GM12872 (cell line): ENCODE results near the gene OGFOD2.

Experiments used
- TF ChIP-seq, protein P1 (sequence below): IDR thresholded peaks from 3 replicates; pipeline ENCODE4 v1.5.1; 2011; ENCODE audit warnings: low read depth, mild to moderate bottlenecking, low read length, moderate library complexity; ENCODE audit not compliant: insufficient read depth

The OGFOD2 gene

DNA sequence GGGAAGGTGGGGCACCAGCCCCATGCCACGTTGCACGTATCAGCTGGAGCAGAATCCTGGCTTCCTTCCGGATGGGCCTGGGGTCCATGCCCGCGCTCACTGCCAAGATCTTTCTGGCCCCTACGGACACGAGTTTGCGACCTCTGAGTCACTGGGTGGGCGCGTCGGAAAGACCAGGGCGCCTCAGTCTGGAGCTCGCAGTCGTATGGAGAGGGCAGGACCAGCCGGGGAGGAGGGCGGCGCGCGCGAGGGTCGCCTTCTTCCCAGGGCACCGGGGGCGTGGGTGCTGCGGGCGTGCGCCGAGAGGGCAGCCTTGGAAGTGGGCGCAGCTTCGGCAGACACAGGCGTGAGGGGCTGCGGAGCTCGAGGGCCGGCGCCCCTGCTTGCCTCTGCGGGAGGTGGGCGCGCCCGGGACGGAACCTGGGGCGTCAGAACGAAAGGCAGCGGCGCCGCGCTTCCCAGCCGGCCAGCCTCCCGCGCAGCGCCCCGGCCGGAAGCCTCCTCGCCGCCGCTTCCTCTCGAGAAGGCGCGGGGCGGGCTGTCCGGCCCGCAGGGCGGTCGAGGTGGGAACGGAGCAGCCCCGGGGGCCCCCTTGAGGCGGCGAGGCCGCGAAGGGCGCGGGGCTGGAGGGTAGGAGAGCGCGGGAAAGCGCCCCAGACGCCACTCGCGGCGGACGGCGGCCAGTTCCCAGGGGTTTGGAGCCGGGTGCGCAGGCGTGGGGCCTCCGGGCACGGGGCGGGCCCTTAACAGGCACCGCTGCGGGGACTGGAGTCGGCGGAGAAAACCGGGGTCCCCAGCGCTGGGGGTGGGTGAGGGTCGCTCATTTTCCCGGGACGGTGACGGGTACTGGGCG lies 5.4 kb downstream of the OGFOD2 start, which contains the start of gene ARL6IP4:
TSS of gene ARL6IP4 (plus strand) at position 499 of the 853 bp plus-strand sequence. CDS start 459 bp downstream, outside the sequence.
- TF ChIP-seq, protein P1, sequence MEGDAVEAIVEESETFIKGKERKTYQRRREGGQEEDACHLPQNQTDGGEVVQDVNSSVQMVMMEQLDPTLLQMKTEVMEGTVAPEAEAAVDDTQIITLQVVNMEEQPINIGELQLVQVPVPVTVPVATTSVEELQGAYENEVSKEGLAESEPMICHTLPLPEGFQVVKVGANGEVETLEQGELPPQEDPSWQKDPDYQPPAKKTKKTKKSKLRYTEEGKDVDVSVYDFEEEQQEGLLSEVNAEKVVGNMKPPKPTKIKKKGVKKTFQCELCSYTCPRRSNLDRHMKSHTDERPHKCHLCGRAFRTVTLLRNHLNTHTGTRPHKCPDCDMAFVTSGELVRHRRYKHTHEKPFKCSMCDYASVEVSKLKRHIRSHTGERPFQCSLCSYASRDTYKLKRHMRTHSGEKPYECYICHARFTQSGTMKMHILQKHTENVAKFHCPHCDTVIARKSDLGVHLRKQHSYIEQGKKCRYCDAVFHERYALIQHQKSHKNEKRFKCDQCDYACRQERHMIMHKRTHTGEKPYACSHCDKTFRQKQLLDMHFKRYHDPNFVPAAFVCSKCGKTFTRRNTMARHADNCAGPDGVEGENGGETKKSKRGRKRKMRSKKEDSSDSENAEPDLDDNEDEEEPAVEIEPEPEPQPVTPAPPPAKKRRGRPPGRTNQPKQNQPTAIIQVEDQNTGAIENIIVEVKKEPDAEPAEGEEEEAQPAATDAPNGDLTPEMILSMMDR: no peak

DNA sequence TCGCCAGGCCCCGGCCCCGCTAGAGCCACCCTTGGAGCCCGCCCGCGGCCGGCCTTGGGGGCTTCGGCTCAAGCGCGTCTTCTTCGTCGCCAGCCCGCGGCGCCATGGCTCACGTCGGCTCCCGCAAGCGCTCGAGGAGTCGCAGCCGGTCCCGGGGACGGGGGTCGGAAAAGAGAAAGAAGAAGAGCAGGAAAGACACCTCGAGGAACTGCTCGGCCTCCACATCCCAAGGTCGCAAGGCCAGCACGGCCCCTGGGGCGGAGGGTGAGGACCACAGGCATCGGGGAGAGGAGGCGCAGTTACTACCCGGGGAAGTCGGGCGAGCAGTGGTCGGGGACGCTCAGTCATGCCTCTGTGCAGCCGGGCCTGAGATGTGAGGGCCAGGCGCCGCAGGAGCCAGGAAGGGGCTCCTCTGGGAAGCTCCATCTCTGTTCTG lies 6.0 kb downstream of the OGFOD2 start:
- TF ChIP-seq, protein P1: no peak

DNA sequence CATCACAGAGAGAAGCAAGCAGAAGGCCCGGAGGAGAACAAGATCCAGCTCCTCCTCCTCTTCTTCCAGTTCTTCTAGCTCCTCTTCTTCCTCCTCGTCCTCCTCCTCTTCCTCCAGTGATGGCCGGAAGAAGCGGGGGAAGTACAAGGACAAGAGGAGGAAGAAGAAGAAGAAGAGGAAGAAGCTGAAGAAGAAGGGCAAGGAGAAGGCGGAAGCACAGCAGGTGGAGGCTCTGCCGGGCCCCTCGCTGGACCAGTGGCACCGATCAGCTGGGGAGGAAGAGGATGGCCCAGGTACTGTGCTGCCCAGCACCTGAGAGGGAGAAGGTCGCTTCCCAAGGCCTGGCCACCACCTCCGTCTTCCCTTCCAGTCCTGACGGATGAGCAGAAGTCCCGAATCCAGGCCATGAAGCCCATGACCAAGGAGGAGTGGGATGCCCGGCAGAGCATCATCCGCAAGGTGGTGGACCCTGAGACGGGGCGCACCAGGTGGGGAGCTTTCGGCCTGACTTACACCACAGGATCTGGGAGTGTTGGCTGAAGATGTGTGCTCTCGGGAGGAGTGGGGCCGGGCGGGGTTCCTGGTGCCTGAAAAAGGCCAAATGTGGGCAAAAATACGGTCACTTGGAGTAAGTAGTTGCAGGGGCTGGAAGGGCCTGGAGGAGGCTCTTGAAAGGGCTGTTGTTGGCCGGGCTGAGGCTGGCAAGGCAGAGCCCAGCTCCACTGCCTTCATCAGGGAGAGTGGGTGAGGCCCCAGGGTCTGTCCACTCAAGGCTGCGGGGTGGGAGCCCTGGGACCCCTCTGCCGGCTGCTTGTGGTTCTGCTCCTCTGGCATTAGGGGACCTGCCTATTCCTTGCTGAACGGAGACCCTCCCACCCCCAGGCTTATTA lies 6.8 kb downstream of the OGFOD2 start:
- TF ChIP-seq, protein P1: no peak

DNA sequence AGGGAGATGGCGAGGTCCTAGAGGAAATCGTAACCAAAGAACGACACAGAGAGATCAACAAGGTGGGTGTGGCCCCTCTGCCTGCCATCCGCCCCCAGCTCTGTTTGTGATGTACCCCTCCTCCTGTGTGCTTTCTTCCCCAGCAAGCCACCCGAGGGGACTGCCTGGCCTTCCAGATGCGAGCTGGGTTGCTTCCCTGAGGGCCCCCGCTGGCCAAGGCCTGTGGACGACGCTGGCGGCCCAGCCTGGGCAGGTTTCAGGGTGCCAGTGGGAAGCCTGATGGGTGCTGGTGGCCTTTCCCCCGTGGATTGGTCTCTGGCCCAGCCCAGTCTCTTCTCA lies 7.4 kb downstream of the OGFOD2 start:
- TF ChIP-seq, protein P1: no peak

DNA sequence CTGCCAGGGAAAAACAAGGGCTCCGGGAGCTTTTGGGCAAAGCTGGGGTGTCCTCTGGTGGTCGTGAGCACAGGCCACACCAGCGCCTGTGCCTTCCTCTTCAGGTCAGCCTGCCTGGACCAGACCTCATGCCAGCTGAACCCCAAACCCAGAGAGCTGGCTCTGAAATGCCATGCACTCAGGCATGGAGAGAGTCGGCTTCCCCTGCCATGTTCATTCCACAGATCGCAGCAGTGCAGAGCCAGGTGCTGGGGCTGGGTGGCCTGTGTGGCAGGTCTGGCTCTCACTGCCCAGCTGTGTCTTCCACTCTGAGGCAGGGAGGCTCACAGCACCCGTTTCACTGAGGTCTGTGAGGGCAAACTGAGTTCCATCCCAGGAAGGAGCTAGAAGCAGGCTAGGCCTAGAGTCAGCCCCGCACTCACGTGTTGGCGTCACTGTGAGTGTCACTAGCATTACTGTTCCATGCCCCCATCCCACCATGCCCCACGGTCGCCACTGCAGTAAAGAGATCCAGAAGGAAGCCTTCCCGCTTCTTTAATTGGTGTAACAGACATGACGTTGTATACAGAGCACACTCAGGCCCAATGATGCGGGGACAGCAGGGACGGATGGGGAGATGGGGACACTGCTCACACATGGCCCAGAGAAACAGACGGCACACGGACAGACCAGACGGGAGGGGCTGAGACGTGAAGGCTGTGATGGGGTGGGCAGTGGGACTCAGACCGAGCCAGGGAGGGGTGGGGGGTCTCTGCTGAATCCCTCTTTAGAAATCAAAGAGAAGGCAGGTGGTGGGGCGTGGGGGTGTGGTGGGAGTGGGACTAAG lies 8.1 kb downstream of the OGFOD2 start:
- TF ChIP-seq, protein P1: no peak

DNA sequence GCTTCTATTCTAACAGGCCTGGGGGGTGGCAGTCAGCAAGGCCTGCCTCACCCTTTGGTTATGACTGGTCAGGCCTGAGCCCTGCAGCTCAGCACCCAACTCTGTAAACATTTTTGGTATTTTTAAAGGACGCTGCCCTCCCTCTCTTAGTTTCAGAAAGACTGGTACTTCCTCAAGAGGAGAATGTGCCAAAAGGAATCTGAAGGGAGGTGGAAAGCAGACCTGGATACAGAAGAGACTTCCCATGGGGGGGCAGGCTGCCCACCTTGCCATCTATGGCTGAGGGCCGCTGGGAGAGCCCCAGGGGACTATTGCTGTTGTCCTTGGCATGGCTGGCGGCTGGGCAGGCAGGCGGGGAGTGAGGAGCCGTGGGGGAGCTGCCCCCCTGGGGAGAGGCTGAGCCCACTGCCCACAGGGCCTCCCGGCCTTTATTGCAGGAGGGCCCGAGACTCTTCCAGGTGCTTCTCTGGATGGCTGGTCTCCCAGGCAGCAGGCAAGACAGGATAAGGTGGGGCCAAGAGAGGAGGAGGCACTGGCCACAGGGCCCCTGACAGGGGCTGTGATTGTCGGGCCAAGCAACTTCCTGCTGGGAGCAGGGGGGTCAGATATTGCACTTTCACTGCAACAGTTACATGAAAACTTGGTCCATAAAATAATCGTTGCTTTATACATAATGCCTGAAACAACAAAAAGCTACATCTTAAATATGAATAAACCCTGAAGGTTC lies 8.9 kb downstream of the OGFOD2 start:
- TF ChIP-seq, protein P1: no peak
